GM12874 (cell line): ENCODE data around the gene MLLT6.

Experiments used
- TF ChIP-seq, protein P1 (sequence below): IDR thresholded peaks from 2 replicates; pipeline ENCODE4 v1.5.1; 2011; ENCODE audit warnings: low read depth, mild to moderate bottlenecking, control low read depth, low read length, moderate library complexity; ENCODE audit not compliant: insufficient read depth

The MLLT6 gene

DNA sequence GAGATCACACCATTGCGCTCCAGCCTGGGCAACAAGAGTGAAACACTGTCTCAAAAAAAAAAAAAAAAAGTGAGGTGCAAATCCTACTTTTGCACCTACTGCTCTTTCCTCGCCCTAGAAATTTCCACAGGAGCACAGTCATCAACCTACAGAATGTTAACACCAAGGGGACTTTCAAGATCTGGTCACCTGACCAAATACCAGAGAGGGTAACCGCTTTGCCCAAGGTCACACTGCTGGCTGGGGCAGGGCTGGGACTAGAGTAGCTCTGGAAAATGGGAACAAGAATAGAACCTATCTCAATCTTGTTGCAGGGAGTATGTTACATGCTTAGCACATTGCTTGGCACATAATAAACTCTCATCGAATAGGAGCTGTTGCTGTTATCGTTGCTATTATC lies 6.3 kb upstream of the MLLT6 start:
- TF ChIP-seq, protein P1, sequence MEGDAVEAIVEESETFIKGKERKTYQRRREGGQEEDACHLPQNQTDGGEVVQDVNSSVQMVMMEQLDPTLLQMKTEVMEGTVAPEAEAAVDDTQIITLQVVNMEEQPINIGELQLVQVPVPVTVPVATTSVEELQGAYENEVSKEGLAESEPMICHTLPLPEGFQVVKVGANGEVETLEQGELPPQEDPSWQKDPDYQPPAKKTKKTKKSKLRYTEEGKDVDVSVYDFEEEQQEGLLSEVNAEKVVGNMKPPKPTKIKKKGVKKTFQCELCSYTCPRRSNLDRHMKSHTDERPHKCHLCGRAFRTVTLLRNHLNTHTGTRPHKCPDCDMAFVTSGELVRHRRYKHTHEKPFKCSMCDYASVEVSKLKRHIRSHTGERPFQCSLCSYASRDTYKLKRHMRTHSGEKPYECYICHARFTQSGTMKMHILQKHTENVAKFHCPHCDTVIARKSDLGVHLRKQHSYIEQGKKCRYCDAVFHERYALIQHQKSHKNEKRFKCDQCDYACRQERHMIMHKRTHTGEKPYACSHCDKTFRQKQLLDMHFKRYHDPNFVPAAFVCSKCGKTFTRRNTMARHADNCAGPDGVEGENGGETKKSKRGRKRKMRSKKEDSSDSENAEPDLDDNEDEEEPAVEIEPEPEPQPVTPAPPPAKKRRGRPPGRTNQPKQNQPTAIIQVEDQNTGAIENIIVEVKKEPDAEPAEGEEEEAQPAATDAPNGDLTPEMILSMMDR, result no peak

DNA sequence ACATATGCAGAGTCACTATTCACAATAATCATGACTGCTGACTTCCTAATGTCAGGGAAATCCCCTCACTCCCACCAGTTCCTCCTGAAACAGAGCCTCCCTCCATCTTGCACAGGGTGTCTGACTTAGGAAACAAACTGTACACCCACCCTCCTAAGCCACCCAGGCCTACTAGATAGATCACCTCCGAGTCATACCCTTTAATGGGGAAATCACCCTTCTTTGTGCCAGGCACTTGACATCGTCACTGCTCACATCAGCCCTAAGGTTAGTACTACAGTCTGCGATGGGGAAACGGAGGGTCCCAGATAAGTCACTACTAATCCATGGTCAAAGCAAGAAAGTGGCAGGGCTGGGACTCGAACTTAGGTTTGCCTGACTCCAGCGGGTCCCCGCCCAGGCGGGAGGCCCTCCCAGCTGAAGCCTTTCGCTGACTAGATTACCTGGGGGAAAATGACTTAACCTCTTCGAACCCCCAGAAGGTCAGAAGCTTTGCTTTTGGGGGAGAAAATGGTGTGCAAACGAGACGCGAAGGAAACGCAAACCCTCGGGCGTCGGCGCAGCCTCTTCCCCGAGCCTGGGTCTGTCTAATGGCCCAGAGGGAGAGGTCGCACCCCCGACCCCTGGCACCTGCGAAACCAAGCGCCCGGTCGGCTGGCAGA lies 3.4 kb upstream of the MLLT6 start:
- TF ChIP-seq, protein P1, result no peak

DNA sequence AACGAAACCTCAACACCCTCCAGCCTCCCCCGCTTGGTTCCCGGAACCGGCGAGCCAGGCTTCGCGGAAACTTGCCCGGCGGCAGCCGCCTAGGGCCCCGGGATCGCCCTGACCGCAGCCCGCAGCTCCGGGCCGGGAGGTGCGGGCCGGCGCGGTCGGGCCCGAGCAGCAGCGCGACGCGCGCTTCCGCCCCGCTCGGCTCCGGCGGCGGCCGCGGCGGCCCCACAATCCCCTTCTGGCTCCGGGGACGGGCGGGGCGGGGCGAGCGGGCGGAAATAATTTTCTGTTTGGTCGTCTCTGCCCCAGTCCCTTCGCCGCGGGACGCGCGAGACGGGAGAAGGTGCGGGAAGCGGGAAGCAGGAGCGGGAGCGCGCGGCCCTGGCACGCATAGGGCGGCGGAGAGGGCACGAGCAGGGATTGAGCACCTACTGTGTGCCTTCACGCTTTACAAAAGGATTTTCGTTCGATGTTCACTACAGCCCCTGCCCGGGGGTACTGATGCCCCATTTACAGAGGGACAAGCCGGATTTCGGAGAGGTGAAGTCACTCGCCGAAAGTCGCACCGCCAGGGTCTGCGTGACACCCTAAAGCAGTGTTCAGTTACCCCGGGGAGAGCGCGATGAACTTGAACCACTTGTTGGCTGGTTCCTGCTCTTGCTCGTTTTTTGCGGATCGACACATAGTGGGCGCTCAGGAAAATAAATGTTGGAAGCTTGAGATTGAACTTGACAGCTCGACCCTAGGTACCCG lies 2.7 kb upstream of the MLLT6 start:
- TF ChIP-seq, protein P1, result no peak

DNA sequence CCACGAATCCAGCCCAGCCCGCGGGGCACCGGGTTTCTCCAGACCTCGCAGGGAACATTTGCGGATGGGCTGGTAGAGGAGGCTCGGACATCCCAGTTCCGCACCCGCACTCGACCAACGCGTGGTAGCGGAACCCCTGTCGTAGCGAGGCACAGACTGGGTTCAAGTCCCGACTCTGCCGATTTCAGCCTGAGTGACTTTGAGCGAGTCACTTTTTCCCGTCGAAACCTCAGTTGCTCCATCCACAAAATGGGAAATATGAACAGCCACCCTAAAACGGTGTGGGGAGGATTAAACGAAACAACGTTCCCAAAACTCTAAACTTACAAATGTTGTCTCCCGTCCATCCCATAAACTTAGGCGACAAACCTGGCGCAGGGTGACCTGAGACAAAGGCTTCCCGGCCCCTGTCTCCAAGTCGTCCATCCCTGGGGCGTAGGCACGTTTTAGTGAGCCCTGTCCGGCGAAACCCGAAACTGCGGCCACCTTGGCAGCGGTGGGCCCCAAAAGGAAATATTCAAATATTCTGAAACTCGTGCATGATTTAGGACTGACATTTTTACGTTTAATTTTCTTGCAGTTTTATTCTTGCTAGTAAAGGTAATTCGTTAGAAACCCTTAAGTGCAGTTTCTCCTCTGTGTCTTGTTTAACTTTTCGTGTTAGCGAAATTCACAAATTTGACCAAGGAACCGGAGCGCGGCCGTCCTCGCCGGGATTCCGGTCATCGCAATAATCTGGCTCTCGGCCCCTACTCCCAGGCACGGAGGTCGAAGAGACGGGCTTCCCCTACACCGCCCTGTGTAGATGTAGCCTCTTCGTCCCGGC lies 1.9 kb upstream of the MLLT6 start:
- TF ChIP-seq, protein P1, result no peak

DNA sequence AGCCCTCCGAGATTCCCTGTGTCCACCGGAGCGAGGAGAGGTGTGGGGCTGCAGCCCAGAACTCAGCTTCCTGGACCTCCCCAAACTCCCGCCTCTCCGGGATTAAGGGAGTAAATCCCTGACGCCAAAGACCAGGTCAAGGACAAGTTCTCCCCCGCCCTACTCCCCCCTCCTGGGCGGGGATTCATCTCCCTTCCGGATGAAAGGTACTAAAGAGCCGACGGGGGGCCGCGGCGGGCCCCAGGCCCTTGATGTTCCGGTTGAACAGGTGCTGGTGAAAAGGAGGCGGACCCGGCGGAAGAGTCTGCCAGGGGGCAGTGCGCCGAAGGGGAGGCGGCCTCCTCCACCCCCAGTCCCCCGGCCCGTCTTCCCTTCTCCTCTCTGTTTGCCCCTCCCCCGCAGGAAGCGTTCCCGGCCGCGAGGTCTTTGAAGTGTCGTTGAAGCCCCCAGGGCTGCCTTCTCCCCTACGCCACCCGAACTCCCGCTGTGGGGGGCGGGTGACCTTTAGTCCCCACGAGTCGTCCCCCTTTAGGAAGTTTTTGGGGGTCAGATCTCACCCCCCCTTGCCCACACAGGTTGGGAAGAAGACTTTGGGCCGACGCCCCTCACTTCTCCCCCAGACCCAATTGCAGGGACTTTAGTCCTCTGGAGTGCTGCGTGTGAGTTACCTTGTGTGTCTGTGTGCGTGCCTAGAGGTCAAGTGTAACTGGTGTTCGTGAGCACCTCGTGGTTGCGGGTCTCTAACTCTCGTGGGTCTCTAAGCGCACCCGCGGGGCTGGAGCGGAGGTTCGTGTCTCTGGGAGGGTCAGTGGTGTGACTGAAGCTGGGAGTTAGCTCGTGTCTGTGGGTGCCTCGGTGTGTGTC lies 1.1 kb upstream of the MLLT6 start:
- TF ChIP-seq, protein P1, result 0 out of 2 replicates have a peak, but pooled peaks have one; percentile 14

DNA sequence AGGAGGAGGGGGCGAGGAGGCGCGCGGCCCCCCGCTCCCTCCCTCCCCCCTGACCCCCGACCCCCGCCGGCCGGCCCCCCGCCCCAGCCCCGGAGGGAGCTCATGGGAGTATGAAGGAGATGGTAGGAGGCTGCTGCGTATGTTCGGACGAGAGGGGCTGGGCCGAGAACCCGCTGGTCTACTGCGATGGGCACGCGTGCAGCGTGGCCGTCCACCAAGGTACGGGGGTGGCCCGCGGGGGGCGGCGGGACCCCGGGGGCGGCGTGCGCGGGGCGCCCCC lies 390 bp downstream of the MLLT6 start:
- TF ChIP-seq, protein P1, result no peak
